AG10803 (cell line): ENCODE results near the gene ATXN7L3B.

Source experiments
- DNase-seq: peaks from one replicate; pipeline ENCODE4 v3.0.0; 2010; ENCODE audit warnings: low read depth
- H3K4me3 ChIP-seq: 2 replicates; pipeline ENCODE4 v1.5.1; 2011; ENCODE audit warnings: mild to moderate bottlenecking, low read length, control low read depth
- CTCF ChIP-seq: conservative IDR thresholded peaks from 2 replicates; pipeline ENCODE4 v1.5.1; 2011; ENCODE audit warnings: mild to moderate bottlenecking, low read length, control low read depth, inconsistent platforms

ATXN7L3B gene

GRCh38 chr12:74551291-74551690 lies 13.7 kb downstream of the ATXN7L3B start:
- no peak for TF ChIP-seq CTCF
- no peak overlapping the region for H3K4me3 ChIP-seq
- DNase-seq = no peak

GRCh38 chr12:74552201-74552600 lies 14.6 kb downstream of the ATXN7L3B start:
- DNase-seq = no peak
- no peak for TF ChIP-seq CTCF
- H3K4me3 ChIP-seq = no peak overlapping the region

GRCh38 chr12:74559728-74560127 lies 22.1 kb downstream of the ATXN7L3B start:
- no peak overlapping the region for H3K4me3 ChIP-seq
- no peak for TF ChIP-seq CTCF
- no peak for DNase-seq

GRCh38 chr12:74563927-74564326 lies 26.3 kb downstream of the ATXN7L3B start:
- no peak overlapping the region for H3K4me3 ChIP-seq
- TF ChIP-seq CTCF = no peak
- no peak for DNase-seq

GRCh38 chr12:74578486-74578885 lies 40.9 kb downstream of the ATXN7L3B start:
- no peak overlapping the region for H3K4me3 ChIP-seq
- DNase-seq = no peak
- TF ChIP-seq CTCF = no peak

GRCh38 chr12:74579446-74579845 lies 41.8 kb downstream of the ATXN7L3B start:
- H3K4me3 ChIP-seq = no peak overlapping the region
- no peak for TF ChIP-seq CTCF
- no peak for DNase-seq

GRCh38 chr12:74579981-74580380 lies 42.3 kb downstream of the ATXN7L3B start:
- no peak for TF ChIP-seq CTCF
- H3K4me3 ChIP-seq = no peak overlapping the region
- DNase-seq = no peak
